Peyer's patch (tissue), 4 donors: ENCODE results near the gene SIL1. TPM values are rescaled to one million over a fixed set of nuclear protein-coding genes. Genes with fewer than 3 reads are reported as not detected.

Experiments
- DNase-seq, 3 donors: peaks; one replicate each; pipeline ENCODE4 v3.0.0-alpha.2; 2017 to 2019
- H3K27ac ChIP-seq, 4 donors: fragments of 200-600 bp; sonication (generic); one replicate each; pipeline ENCODE4 v1.5.1; 2016 to 2019
- H3K27me3 ChIP-seq, 2 donors: fragments of 200-600 bp; sonication (generic); one replicate each; pipeline ENCODE4 v1.5.1; 2019
- H3K36me3 ChIP-seq, 3 donors: fragments of 200-600 bp; sonication (generic); one replicate each; pipeline ENCODE4 v1.5.1; 2016 to 2019
- H3K4me1 ChIP-seq, 4 donors: fragments of 200-600 bp; sonication (generic); one replicate each; pipeline ENCODE4 v1.5.1; 2016 to 2019
- H3K4me3 ChIP-seq, 4 donors: fragments of 200-600 bp; sonication (generic); 1 replicate in 3 of 4; 2 replicates in 1 of 4; pipeline ENCODE4 v1.5.1; 2016 to 2019; ENCODE audit warnings: mild to moderate bottlenecking in 1 of 4
- H3K9me3 ChIP-seq, 4 donors: fragments of 200-600 bp; sonication (generic); one replicate each; pipeline ENCODE4 v1.5.1; 2016 to 2019; ENCODE audit warnings: mild to moderate bottlenecking in 1 of 4
- CTCF ChIP-seq, 6 experiments: fragments of 450-650 bp in 4 of 6; fragments of 200-600 bp in 2 of 6; sonication (generic) in 1 of 6; IDR thresholded peaks; one replicate each; pipeline ENCODE4 v1.5.1; 2017 to 2019; ENCODE audit warnings: antibody characterized with exemption in 6 of 6, mild to moderate bottlenecking in 3 of 6, moderate library complexity in 1 of 6
- POLR2A ChIP-seq, 2 donors: fragments of 450-650 bp; IDR thresholded peaks; one replicate each; pipeline ENCODE4 v1.5.1; 2017; ENCODE audit warnings: antibody characterized with exemption in 2 of 2, mild to moderate bottlenecking in 2 of 2, moderate library complexity in 2 of 2
- total RNA-seq, 4 donors: library from RNA; depleted of rRNA; stranded (reverse); fragments of >200 nt; gene quantifications; one replicate each; pipeline ENCODE4 v1.1.0, GENCODE V29; 2016

The SIL1 gene
- total RNA-seq, 4 donors from 2014 or later, result 23.6 to 84.2 (median 39.2) TPM

- no peak for TF ChIP-seq CTCF (IDR thresholded peaks at IDR 0.05)
- no peak for TF ChIP-seq POLR2A (IDR thresholded peaks at IDR 0.05)
- Histone ChIP-seq H3K27me3 (no peaks in the 10 kb centered on the region), H3K4me1 (no peaks in the 10 kb centered on the region), H3K4me3 (no peak overlapping the region), H3K9me3 (no peaks in the 10 kb centered on the region), H3K36me3 (peaks cover 0 to 29% (median 0%) of the 10 kb centered on the region in 3 donors), H3K27ac (no peak overlapping the region)
- no peak for DNase-seq
Observed at GRCh38 chr5:138912093-138912492, 286.1 kb downstream of the SIL1 start.

- no peak for DNase-seq
- Histone ChIP-seq H3K4me3 (no peak overlapping the region), H3K4me1 (no peaks in the 10 kb centered on the region), H3K27ac (no peak overlapping the region), H3K27me3 (no peaks in the 10 kb centered on the region), H3K36me3 (peaks cover 0 to 34% (median 0%) of the 10 kb centered on the region in 3 donors), H3K9me3 (no peaks in the 10 kb centered on the region)
- TF ChIP-seq POLR2A (IDR thresholded peaks at IDR 0.05) (no peak), CTCF (IDR thresholded peaks at IDR 0.05) (no peak)
Observed at GRCh38 chr5:138911441-138911840, 286.7 kb downstream of the SIL1 start.

- peaks cover 0 to 41% (median 0%) of the 10 kb centered on the region in 3 donors for H3K36me3 ChIP-seq
- H3K4me3 ChIP-seq, result no peak overlapping the region
- no peak for DNase-seq
- TF ChIP-seq POLR2A (IDR thresholded peaks at IDR 0.05) (no peak), CTCF (IDR thresholded peaks at IDR 0.05) (no peak)
- no peaks in the 10 kb centered on the region for H3K27me3 ChIP-seq
- no peaks in the 10 kb centered on the region for H3K9me3 ChIP-seq
- no peak overlapping the region for H3K27ac ChIP-seq
- no peaks in the 10 kb centered on the region for H3K4me1 ChIP-seq
Observed at GRCh38 chr5:138910546-138911185, 287.5 kb downstream of the SIL1 start.

GRCh38 chr5:138909734-138910133 is 288.4 kb downstream of the SIL1 start:
- Histone ChIP-seq H3K27ac (no peak overlapping the region), H3K27me3 (no peaks in the 10 kb centered on the region), H3K4me3 (no peak overlapping the region), H3K4me1 (no peaks in the 10 kb centered on the region), H3K36me3 (peaks cover 0 to 43% (median 0%) of the 10 kb centered on the region in 3 donors), H3K9me3 (no peaks in the 10 kb centered on the region)
- no peak for TF ChIP-seq POLR2A (IDR thresholded peaks at IDR 0.05)
- no peak for TF ChIP-seq CTCF (IDR thresholded peaks at IDR 0.05)
- no peak for DNase-seq

GRCh38 chr5:138905541-138905940 is 292.6 kb downstream of the SIL1 start:
- peaks cover 0 to 37% (median 0%) of the 10 kb centered on the region in 3 donors for H3K36me3 ChIP-seq

More at GRCh38 chr5:138905541-138905940, 292.6 kb downstream of the SIL1 start:
- no peak for TF ChIP-seq CTCF (IDR thresholded peaks at IDR 0.05)
- TF ChIP-seq POLR2A (IDR thresholded peaks at IDR 0.05), result no peak
- H3K4me1 ChIP-seq, result no peaks in the 10 kb centered on the region
- H3K9me3 ChIP-seq, result no peaks in the 10 kb centered on the region
- DNase-seq, result no peak
- no peak overlapping the region for H3K4me3 ChIP-seq
- no peaks in the 10 kb centered on the region for H3K27me3 ChIP-seq
- H3K27ac ChIP-seq, result no peak overlapping the region
